Stimulated activated naive CD4-positive, alpha-beta T cell (primary cell): ENCODE data around the gene NCBP1.

ENCODE experiments used
- DNase-seq, 6 experiments: peaks; one replicate each; lab custom pipeline; 2025; lab: John Stamatoyannopoulos, UW

NCBP1 gene

DNA sequence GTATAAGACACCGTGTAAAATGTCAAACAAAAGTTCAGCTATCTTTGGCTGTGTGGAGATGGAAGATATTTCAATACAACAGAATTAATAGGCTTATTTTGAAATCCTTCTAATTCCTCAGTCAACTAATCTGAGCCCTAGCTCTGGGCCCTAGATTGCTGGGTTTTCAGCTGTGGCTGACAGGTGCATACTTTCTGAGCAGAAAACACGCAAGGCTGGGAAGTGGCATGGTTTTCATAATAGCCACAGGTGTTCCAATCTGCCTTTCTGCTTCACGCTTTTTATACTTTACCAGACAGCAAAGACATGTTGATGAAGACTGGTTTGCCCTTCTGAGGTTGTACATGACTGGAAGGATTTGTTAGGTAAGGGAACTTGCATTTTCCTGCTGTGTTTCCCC is 84.2 kb downstream of the NCBP1 start:
- DNase-seq, result no peak

- DNase-seq, result no peak
These were observed 87.8 kb downstream of the NCBP1 start for GRCh38 chr9:97721396-97721795.

DNA sequence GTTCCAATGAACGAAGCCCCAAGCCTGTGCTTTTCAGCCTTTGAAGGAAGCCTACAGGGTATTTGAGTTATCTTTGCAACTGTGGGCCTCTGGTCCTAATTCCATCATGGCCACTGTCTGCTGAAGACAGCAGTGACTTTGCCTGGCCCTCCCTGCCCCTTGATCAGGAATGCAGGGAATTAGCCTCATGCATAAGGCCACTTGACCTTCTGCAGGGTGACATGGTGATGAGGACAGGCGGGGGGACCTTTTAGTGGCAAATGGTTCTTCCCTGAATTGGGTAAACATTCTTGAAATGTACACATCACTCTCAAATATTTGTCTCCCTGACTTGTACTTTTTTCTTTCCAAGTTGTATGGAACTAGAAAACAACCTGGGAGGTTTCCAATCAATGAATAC is 88.7 kb downstream of the NCBP1 start:
- DNase-seq, result no peak
